Spleen (tissue), 11 donors: ENCODE results near the gene TUBB1. TPM values are rescaled to one million over a fixed set of nuclear protein-coding genes. Genes with fewer than 3 reads are reported as not detected.
A peak's percentile ranks its signal among the peaks of the same experiment; 100 is the strongest.

Experiments used
- DNase-seq: peaks from one replicate; pipeline ENCODE4 v3.0.0-alpha.2; 2020
- H3K27ac ChIP-seq, 8 donors: fragments of 200-600 bp; sonication (generic) in 7 of 8; 1 replicate in 4 of 8; 2 replicates in 4 of 8; pipeline versions ENCODE4 v1.5.0 to v1.8.0; 2016 to 2021; ENCODE audit warnings: inconsistent platforms in 4 of 8, mild to moderate bottlenecking in 4 of 8, moderate library complexity in 1 of 8
- H3K27me3 ChIP-seq, 7 donors: fragments of 200-600 bp; sonication (generic) in 6 of 7; replicated peaks in 1 of 7; 1 replicate in 4 of 7; 2 replicates in 3 of 7; pipeline versions ENCODE4 v1.5.0 to v1.8.0; 2016 to 2021; ENCODE audit warnings: inconsistent platforms in 3 of 7, mild to moderate bottlenecking in 1 of 7
- H3K36me3 ChIP-seq, 6 donors: fragments of 200-600 bp; sonication (generic) in 5 of 6; 1 replicate in 4 of 6; 2 replicates in 2 of 6; pipeline versions ENCODE4 v1.5.0 to v1.8.0; 2016 to 2021; ENCODE audit warnings: inconsistent platforms in 2 of 6
- H3K4me1 ChIP-seq, 6 donors: fragments of 200-600 bp; sonication (generic) in 5 of 6; 1 replicate in 3 of 6; 2 replicates in 3 of 6; pipeline versions ENCODE4 v1.5.0 to v1.8.0; 2016 to 2021; ENCODE audit warnings: inconsistent platforms in 3 of 6
- H3K4me3 ChIP-seq, 8 donors: fragments of 200-600 bp; sonication (generic) in 7 of 8; 1 replicate in 4 of 8; 2 replicates in 4 of 8; pipeline versions ENCODE4 v1.5.0 to v1.8.0; 2016 to 2021; ENCODE audit warnings: inconsistent platforms in 4 of 8, mild to moderate bottlenecking in 4 of 8, moderate library complexity in 2 of 8
- H3K9me3 ChIP-seq, 8 donors: fragments of 200-600 bp; sonication (generic) in 7 of 8; 1 replicate in 4 of 8; 2 replicates in 4 of 8; pipeline versions ENCODE4 v1.5.0 to v1.8.0; 2016 to 2021; ENCODE audit warnings: inconsistent platforms in 4 of 8
- POLR2A ChIP-seq, 3 donors: fragments of 450-650 bp; IDR thresholded peaks; one replicate each; pipeline ENCODE4 v1.5.1; 2017; ENCODE audit warnings: antibody characterized with exemption in 3 of 3, mild to moderate bottlenecking in 1 of 3
- POLR2AphosphoS5 ChIP-seq, 3 donors: sonication (generic); formaldehyde crosslinking; IDR thresholded peaks; one replicate each; pipeline ENCODE4 v1.5.1; 2017; ENCODE audit warnings: antibody characterized with exemption in 3 of 3
- WGBS, 5 donors: extraction: QIAGEN DNeasy Blood & Tissue Kit in 3 of 5; methylation state at CpG; one replicate each; pipeline versions ENCODE4 v1.1.5 to v1.1.7; 2013 to 2018; 5-methylcytosine and 5-hydroxymethylcytosine counted together
- intact Hi-C: fragments of 100-400 bp; cut with DNase I; formaldehyde crosslinking; loops from one replicate; pipeline ENCODE4 v1.15.0; 2023; ENCODE audit warnings: low total_unique reads
- polyA plus RNA-seq, 3 donors: library from polyadenylated mRNA; stranded (reverse); fragments of 200-250 nt; gene quantifications; one replicate each; pipeline ENCODE4 v1.2.1, GENCODE V29; 2013
- total RNA-seq, 7 donors: library from RNA; depleted of rRNA in 3 of 7; stranded (reverse); fragments of >200 nt in 3 of 7; fragmentation: NEBNext Ultra II Directional in 4 of 7; extraction: Animal tissue kit (Norgen Biotek cat#: 25700) in 4 of 7; gene quantifications; one replicate each; pipeline versions ENCODE4 v1.1.0 to v1.2.1, GENCODE V29; 2016 to 2021
- TF ChIP-seq, protein P1 (sequence below), 11 experiments: fragments of 200-600 bp in 7 of 11; fragments of 450-650 bp in 4 of 11; sonication (generic) in 4 of 11; IDR thresholded peaks in 8 of 11; conservative IDR thresholded peaks in 3 of 11; 1 replicate in 7 of 11; 2 replicates in 4 of 11; pipeline versions ENCODE4 v1.4.0 to v1.8.0; 2016 to 2021; ENCODE audit warnings: antibody characterized with exemption in 11 of 11, inconsistent platforms in 4 of 11, mild to moderate bottlenecking in 1 of 11
- donor health status: healthy with polysubstance abuse.
- donor health status: DM: no; HTN: no; CAD: no; lungs with moderate emphysema.
- donor health status: DM: no; HTN: no; CAD: no.
- donor health status: Bipolar disorder and iron deficiency.
- donor health status: healthy.
- donor health status: DM: no; HTN: no; CAD: no.
- donor health status: DM: yes; HTN: yes; CAD: no.

The TUBB1 gene
- total and polyA plus RNA-seq, 10 donors: 0.63 to 34.3 (median 19.7) TPM

DNA sequence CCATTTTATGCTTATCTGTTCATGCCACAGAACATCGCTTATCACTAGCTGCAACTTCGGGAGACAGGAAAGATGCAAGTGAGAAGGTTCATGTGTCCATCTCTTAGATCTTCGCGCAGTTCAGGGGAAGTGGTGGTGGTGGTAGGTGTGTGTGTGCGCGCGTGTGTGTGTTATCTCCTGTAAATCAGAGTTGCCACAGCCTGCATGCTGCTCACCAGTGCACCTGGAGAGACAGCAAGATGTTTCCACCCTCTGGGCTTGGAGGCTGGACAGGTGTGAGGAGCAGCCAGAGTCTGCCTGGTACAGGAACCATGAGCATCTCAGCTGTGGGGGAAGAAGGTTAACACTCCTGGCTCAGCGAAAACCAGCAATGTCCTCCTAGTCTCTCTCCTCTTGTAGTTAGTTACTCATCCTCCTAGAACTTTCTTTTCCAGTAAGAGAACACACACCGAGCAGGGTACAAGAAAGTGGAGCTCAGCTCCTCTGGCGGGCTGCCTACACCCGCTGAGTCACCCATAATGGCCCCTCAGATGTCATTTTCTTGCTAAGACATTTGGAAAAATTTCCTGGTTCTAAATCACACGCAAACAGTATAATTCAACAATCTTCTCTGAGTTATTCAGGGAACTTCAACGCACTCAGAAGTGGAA, 5.1 kb upstream of the TUBB1 start:
- DNase-seq: peak; percentile 65
- H3K36me3 ChIP-seq: peaks cover 0 to 4% (median 0%) of the 10 kb centered on the region in 6 donors
- peaks cover 9 to 77% (median 40%) of the 10 kb centered on the region in 6 donors for H3K4me1 ChIP-seq
- H3K27ac ChIP-seq: no peak overlapping the region
- TF ChIP-seq, protein P1, sequence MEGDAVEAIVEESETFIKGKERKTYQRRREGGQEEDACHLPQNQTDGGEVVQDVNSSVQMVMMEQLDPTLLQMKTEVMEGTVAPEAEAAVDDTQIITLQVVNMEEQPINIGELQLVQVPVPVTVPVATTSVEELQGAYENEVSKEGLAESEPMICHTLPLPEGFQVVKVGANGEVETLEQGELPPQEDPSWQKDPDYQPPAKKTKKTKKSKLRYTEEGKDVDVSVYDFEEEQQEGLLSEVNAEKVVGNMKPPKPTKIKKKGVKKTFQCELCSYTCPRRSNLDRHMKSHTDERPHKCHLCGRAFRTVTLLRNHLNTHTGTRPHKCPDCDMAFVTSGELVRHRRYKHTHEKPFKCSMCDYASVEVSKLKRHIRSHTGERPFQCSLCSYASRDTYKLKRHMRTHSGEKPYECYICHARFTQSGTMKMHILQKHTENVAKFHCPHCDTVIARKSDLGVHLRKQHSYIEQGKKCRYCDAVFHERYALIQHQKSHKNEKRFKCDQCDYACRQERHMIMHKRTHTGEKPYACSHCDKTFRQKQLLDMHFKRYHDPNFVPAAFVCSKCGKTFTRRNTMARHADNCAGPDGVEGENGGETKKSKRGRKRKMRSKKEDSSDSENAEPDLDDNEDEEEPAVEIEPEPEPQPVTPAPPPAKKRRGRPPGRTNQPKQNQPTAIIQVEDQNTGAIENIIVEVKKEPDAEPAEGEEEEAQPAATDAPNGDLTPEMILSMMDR (IDR thresholded peaks at IDR 0.05 in 8 of 11, conservative IDR thresholded peaks at IDR 0.05 in 3 of 11): no peak
- WGBS, 5 donors: 55 to 64% (median 60%) methylated on average over 13 of the region's 13 CpGs
- H3K27me3 ChIP-seq: no peaks in the 10 kb centered on the region
- no peaks in the 10 kb centered on the region for H3K9me3 ChIP-seq
- intact Hi-C loops: no loop called here
- H3K4me3 ChIP-seq: no peak overlapping the region

DNA sequence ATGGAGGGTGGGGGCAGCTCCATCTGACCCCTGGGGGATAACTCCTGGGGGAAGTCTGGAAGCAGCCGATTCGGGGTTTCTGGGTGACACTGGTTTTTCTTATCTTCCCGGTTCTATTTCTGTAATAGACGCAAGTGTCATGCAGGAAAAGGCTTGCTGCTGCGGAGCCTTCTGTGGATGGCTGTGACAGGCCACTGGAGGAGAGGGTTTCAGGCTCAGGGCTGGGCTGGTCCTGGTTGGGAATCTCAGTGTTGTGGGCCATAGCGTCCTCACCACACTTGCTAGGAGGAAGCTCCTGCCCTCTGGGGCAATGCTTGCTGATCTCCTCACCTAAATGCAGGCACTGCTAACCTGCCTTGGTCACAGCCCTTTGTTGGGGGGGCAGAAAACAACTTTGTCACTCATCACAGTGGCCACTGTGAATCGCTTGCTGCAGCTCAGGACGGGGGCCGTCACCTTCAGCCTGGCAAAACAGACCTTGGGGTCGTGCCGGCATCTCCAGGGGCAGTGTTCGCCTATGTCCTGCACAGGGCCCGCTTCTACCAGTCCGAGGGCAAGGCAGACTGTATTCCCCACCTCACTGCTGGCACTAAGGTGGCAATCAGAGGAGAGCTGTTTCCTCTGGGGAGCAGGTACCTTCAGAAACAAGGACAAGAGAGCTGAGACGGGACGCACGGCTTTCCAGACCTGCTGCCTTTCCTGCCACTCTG, 4.4 kb upstream of the TUBB1 start:
- Histone ChIP-seq H3K4me3 (no peak overlapping the region), H3K27me3 (no peaks in the 10 kb centered on the region), H3K4me1 (peaks cover 9 to 70% (median 39%) of the 10 kb centered on the region in 6 donors), H3K36me3 (peaks cover 0 to 5% (median 0%) of the 10 kb centered on the region in 6 donors), H3K27ac (no peak overlapping the region), H3K9me3 (no peaks in the 10 kb centered on the region)
- peak; percentile 68 for DNase-seq
- TF ChIP-seq POLR2AphosphoS5 (IDR thresholded peaks at IDR 0.05) (no peak), POLR2A (IDR thresholded peaks at IDR 0.05) (no peak)
- TF ChIP-seq, protein P1 (IDR thresholded peaks at IDR 0.05 in 8 of 11, conservative IDR thresholded peaks at IDR 0.05 in 3 of 11): no peak
- intact Hi-C loops: no loop called here
- 78 to 88% (median 82%) methylated on average over 13 to 17 of the region's 17 CpGs for WGBS, 5 donors

DNA sequence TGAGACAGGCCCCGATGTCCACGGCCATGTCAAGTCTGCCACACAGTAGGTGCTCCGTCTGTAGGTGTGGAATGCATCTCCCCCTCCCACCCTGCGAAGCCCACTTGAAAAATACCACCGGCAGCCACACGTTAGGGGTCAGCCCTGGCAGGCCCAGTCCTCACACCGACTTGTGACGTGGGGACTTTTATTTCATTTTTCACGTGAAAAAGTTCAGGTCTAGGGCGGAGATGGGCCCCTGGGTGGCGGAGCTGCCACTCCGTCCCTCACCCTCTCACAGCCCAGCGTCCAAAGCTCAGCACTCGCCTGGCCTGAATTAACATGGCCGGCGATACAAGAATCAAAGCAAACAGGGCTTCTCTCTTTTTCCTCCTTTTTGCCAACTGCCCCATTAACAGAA, 3.8 kb upstream of the TUBB1 start:
- no peaks in the 10 kb centered on the region for H3K9me3 ChIP-seq
- DNase-seq: peak; percentile 55
- no peak overlapping the region for H3K4me3 ChIP-seq
- peaks cover 9 to 64% (median 36%) of the 10 kb centered on the region in 6 donors for H3K4me1 ChIP-seq
- no peaks in the 10 kb centered on the region for H3K27me3 ChIP-seq
- 92 to 97% (median 96%) methylated on average over 16 of the region's 16 CpGs for WGBS, 5 donors
- intact Hi-C loops: no loop called here
- peak overlapping the region in 1 of 8 donors; percentile 72 for H3K27ac ChIP-seq
- TF ChIP-seq POLR2A (IDR thresholded peaks at IDR 0.05) (no peak), POLR2AphosphoS5 (IDR thresholded peaks at IDR 0.05) (no peak)
- TF ChIP-seq, protein P1 (IDR thresholded peaks at IDR 0.05 in 8 of 11, conservative IDR thresholded peaks at IDR 0.05 in 3 of 11): no peak
- H3K36me3 ChIP-seq: peaks cover 0 to 5% (median 0%) of the 10 kb centered on the region in 6 donors
